Activated T-cell treated with anti-CD3 and anti-CD28 coated beads for 48 hours (primary cell): ENCODE measurements around the gene RAPH1.

Experiments used
- DNase-seq: peaks from one replicate; pipeline ENCODE4 v3.0.0-alpha.2; 2020; ENCODE audit warnings: low read depth

The RAPH1 gene

GRCh38 chr2:203354966-203355365 lies 180.1 kb downstream of the RAPH1 start:
- DNase-seq: no peak

GRCh38 chr2:203352604-203353255 lies 182.4 kb downstream of the RAPH1 start:
- no peak for DNase-seq

- DNase-seq: no peak
These were observed 187.7 kb downstream of the RAPH1 start for GRCh38 chr2:203347375-203347774.

GRCh38 chr2:203346612-203347011 lies 188.5 kb downstream of the RAPH1 start:
- DNase-seq: no peak

DNA sequence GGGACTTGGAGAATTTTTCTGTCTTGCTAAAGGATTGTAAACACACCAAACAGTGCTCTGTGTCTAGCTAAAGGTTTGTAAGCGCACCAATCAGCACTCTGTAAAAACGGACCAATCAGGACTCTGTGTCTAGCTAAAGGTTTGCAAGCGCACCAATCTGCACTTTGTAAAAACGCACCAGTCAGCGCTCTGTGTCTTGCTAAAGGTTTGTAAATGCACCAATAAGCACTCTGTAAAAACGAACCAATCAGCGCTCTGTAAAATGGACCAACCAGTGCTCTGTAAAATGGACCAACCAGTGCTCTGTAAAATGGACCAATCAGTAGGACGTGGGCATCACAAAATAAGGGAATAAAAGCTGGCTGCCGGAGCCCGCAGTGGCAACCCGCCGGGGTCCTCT lies 190.4 kb downstream of the RAPH1 start:
- no peak for DNase-seq
